SK-N-MC (cell line): ENCODE data around the gene DNAJB14.

Source experiments
- DNase-seq: peaks from one replicate; pipeline ENCODE4 v3.0.0-alpha.2; 2011; ENCODE audit warnings: low read depth, low spot score
- H3K27ac ChIP-seq: fragments of 200-600 bp; sonication (generic); 2 replicates; pipeline ENCODE4 v1.5.1; 2016; ENCODE audit warnings: mixed run types
- H3K36me3 ChIP-seq: fragments of 200-600 bp; sonication (generic); 2 replicates; pipeline ENCODE4 v1.6.1; 2017; ENCODE audit warnings: antibody characterized with exemption, low read length, mixed read lengths; ENCODE audit not compliant: insufficient read depth
- H3K4me3 ChIP-seq: fragments of 200-600 bp; sonication (generic); 2 replicates; pipeline ENCODE4 v1.5.1; 2016
- H3K9ac ChIP-seq: fragments of 200-600 bp; sonication (generic); 2 replicates; pipeline ENCODE4 v1.8.0; 2017; ENCODE audit warnings: mixed run types, mixed read lengths; ENCODE audit not compliant: insufficient read length
- H3K9me3 ChIP-seq: fragments of 200-600 bp; sonication (generic); 2 replicates; pipeline ENCODE4 v1.6.1; 2017; ENCODE audit warnings: low read depth, mild to moderate bottlenecking, antibody characterized with exemption, low read length, moderate library complexity, mixed read lengths
- EZH2 ChIP-seq: fragments of 200-600 bp; sonication (generic); IDR thresholded peaks from one replicate; pipeline ENCODE4 v1.6.1; 2017; ENCODE audit warnings: antibody characterized with exemption
- FOXP2 ChIP-seq: optimal IDR thresholded peaks from 2 replicates; pipeline ENCODE3; 2011; ENCODE audit warnings: mild to moderate bottlenecking, moderate library complexity; ENCODE audit not compliant: insufficient read depth; ENCODE audit errors: extremely low read length, control extremely low read depth
- POLR2AphosphoS5 ChIP-seq: IDR thresholded peaks from 2 replicates; pipeline ENCODE4 v1.6.1; 2012; ENCODE audit warnings: mild to moderate bottlenecking, low read depth, low read length, borderline replicate concordance

The DNAJB14 gene

GRCh38 chr4:99949034-99949998, 2.9 kb upstream of the DNAJB14 start:
- DNase-seq = peak; percentile 91
- peak overlapping the region; percentile 99 for H3K9ac ChIP-seq
- H3K4me3 ChIP-seq = peak overlapping the region; percentile 98
- peaks cover 34% of the 10 kb centered on the region for H3K36me3 ChIP-seq
- peak overlapping the region; percentile 99 for H3K27ac ChIP-seq
- TF ChIP-seq FOXP2 = no peak
- TF ChIP-seq EZH2 = no peak
- TF ChIP-seq POLR2AphosphoS5 = peak; percentile 66; the same call in 1 of the 2 replicates
- H3K9me3 ChIP-seq = no peaks in the 10 kb centered on the region

DNA sequence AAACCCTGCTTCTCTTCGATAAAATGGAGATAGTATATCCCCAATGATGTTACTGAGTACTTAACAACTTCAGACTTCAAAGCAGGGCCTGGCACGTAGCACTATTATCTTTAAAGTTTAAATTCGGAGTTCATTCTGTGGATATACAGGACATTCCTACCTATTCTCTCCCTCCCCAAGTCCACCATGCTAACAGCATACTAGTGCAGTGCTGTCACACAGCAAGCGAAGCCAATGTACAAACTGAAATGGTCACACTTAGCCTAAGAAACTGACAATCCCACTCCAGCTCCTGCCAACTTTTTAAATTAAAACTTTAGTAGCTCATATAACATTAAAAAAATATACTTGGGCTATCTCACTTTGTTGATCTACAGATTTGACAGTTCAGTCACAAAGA, 1.2 kb upstream of the DNAJB14 start:
- Histone ChIP-seq H3K36me3 (peaks cover 49% of the 10 kb centered on the region), H3K4me3 (peak overlapping the region; percentile 98), H3K27ac (peak overlapping the region; percentile 79), H3K9ac (no peak overlapping the region), H3K9me3 (no peaks in the 10 kb centered on the region; the same call in 1 of the 2 replicates)
- no peak for TF ChIP-seq FOXP2
- no peak for TF ChIP-seq EZH2
- no peak for TF ChIP-seq POLR2AphosphoS5
- DNase-seq = no peak

DNA sequence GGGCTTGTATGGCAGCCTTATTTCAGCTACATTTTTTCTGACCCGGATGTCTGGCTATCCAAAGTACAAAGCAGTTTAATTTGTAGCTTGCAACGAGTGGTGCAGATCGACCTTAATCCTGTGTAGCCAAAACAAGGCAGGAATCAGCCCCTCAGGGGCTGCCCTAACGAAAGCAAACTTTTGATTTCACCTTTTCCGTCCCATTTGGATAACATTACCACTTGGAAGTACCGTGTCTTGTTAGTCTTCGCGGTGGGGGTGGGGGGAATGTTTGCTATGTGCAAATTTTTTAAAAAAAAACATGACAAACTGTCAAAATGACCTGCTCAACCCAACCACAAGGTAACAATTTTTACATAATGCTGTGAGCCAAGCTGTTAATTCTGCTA, 766 bp upstream of the DNAJB14 start:
- peaks cover 53% of the 10 kb centered on the region for H3K36me3 ChIP-seq
- TF ChIP-seq POLR2AphosphoS5 (no peak), EZH2 (no peak), FOXP2 (no peak)
- H3K9me3 ChIP-seq = no peaks in the 10 kb centered on the region; the same call in 1 of the 2 replicates
- DNase-seq = no peak
- H3K27ac ChIP-seq = peak overlapping the region; percentile 79
- H3K9ac ChIP-seq = no peak overlapping the region
- peak overlapping the region; percentile 98 for H3K4me3 ChIP-seq

DNA sequence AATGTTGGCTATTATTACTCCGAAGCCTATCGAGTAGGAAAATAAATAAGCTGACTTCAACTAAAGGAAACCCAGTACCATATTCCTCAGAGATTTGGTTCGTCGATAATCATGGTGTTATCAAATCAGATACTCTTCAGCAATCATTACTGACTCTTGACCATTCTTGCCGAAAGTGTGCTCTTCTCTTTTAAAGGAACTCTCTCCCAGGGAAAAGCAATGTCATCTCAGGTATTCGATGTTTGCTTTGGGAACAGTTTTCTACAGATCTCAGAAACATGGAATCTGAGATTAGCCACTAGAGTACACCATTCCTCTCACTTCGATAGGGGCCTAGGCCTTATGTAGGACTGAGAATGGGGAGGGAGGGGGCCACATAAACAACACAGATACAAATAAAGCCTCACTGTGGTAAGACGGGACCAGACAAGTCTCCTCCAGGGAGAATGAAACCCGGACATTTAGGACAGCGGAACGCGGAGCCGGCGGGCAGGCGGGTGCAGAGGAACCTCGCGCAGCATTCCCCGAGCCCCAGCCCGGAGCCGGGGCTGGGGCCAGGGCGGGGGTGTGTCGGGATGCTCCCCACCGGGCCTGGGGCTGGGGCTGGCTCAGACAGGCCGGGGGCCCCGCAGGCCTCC, 581 bp downstream of the DNAJB14 start:
- Histone ChIP-seq H3K27ac (peak overlapping the region; percentile 60), H3K9ac (peak overlapping the region; percentile 80), H3K36me3 (peaks cover 59% of the 10 kb centered on the region), H3K4me3 (peak overlapping the region; percentile 98), H3K9me3 (no peaks in the 10 kb centered on the region; the same call in 1 of the 2 replicates)
- TF ChIP-seq FOXP2 = no peak
- no peak for DNase-seq

DNA sequence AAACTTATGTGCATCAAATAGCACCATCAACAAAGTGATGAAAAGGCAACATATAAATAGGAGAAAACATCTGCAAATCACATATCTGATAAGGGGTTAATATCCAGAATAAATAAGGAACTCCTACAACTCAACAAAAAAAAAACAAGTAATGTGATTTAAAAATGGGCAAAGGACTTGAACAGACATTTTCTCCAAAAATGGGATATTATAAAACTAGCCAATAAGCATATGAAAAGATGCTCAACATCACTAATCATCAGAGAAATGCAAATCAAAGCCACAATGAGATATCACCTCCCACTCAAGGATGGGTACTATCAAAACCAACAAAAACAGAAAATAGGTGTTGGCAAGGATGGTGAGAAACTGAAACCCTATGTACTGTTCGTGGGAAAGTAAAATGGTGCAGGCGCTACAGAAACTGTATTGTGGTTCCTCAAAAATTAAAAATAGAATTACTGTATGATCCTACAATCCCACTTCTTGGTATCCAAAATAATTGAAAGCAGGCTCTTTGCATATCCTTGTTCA, 2.4 kb downstream of the DNAJB14 start:
- no peak for DNase-seq
- no peak overlapping the region for H3K27ac ChIP-seq
- H3K9ac ChIP-seq = no peak overlapping the region
- H3K36me3 ChIP-seq = peaks cover 59% of the 10 kb centered on the region
- TF ChIP-seq POLR2AphosphoS5 = no peak
- no peak for TF ChIP-seq EZH2
- TF ChIP-seq FOXP2 = no peak
- no peaks in the 10 kb centered on the region; the same call in 1 of the 2 replicates for H3K9me3 ChIP-seq
- peak overlapping the region; percentile 19; the same call in 1 of the 2 replicates for H3K4me3 ChIP-seq

DNA sequence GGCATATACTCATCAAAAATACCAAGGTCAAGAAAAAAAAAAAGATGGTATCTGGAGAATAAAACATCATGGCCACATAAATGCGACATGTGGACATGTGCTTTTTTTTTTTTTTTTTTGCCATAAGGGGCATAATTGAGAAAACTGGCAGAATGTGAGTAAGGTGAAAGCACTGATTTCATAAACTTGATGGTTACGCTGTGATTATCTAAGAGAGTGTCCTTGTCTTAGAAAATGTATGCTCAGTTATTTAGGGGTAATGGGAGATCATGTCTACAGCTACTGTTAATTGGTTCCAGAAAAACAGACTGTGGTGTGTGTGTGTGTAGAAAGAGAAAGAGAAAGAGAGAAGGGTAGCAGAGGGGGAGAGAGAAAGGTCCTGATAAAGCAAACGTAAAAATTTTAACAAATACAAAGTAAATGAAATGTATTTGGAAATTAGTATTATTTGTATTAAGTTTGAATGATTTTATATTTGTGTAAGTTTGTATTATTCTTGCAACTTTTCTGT, 8.1 kb downstream of the DNAJB14 start:
- H3K9me3 ChIP-seq = peaks cover 18% of the 10 kb centered on the region; the same call in 1 of the 2 replicates
- H3K27ac ChIP-seq = peak overlapping the region; percentile 34; the same call in 1 of the 2 replicates
- no peak for TF ChIP-seq EZH2
- peaks cover 47% of the 10 kb centered on the region for H3K36me3 ChIP-seq
- no peak overlapping the region for H3K9ac ChIP-seq
- no peak overlapping the region for H3K4me3 ChIP-seq
- no peak for DNase-seq

DNA sequence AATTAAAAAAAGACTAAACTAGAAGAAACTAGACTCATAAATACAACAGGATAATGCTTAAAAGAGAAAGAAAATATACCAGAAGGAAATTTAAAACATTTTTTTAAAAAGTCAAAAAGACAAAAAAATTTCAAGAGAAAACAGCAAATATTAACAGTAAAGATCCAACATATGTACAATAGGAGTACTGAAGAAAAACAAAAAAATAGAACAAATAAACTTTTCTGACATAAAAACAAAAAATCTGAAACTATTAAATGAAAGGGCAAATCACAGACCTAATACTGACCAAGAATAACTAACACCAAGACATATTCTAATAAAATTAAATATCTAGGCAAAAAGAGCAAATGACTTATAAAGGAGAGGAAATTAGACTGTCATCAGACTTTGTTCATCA, 11.5 kb downstream of the DNAJB14 start:
- Histone ChIP-seq H3K36me3 (peaks cover 57% of the 10 kb centered on the region), H3K27ac (no peak overlapping the region), H3K9ac (no peak overlapping the region), H3K9me3 (peaks cover 18% of the 10 kb centered on the region; the same call in 1 of the 2 replicates), H3K4me3 (no peak overlapping the region)
- no peak for DNase-seq
- no peak for TF ChIP-seq EZH2
- TF ChIP-seq POLR2AphosphoS5 = no peak
- no peak for TF ChIP-seq FOXP2

DNA sequence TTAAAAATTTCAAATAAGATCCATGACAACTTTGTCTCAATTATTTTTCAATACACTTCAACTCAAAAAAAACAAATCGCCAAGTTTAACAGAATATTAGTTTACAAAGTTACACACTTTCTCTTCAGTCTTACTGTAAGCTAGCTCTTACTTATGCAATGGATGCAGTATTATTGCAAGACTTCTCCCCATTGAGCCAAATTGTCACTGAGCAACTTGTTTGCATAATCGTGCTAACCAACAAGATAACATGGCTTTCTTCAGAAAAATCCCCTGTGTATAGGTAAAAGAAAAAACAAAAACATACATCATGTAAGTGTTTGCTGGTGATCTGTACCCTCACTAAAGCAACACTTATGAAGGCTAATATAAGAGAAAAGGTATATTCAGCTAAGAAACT, 18.9 kb downstream of the DNAJB14 start:
- Histone ChIP-seq H3K9ac (no peak overlapping the region), H3K36me3 (peaks cover 47% of the 10 kb centered on the region), H3K9me3 (no peaks in the 10 kb centered on the region), H3K27ac (no peak overlapping the region), H3K4me3 (no peak overlapping the region)
- DNase-seq = no peak
- TF ChIP-seq EZH2 (no peak), FOXP2 (no peak), POLR2AphosphoS5 (no peak)
